Stimulated activated CD8-positive, alpha-beta memory T cell treated with anti-CD3 and anti-CD28 coated beads, Interleukin-12 subunit alpha, Interleukin-12 subunit beta, amount 100 ng/mL, for 24 hours (primary cell): Measurements from ENCODE around the gene PLEKHH2.
"Not testable (repeated sequence)": the region's sequence is repeated elsewhere in the genome, so short reads cannot be mapped to it uniquely, and the experiment has no call there.

ENCODE experiments used
- DNase-seq: peaks from one replicate; pipeline ENCODE4 v3.0.0-alpha.2; 2020; ENCODE audit errors: extremely low read depth

The PLEKHH2 gene

GRCh38 chr2:43637030-43637803 is at the start of gene PLEKHH2:
TSS of gene PLEKHH2 (plus strand) at chr2:43637260. CDS start at chr2:43644674, 7,414 bp downstream.
- peak; percentile 67 for DNase-seq

GRCh38 chr2:43592443-43592842 is 44.6 kb upstream of the PLEKHH2 start:
- DNase-seq = no peak

GRCh38 chr2:43593254-43593653 is 43.8 kb upstream of the PLEKHH2 start:
- no peak for DNase-seq

- no peak for DNase-seq
Observed at GRCh38 chr2:43594875-43595274, 42.2 kb upstream of the PLEKHH2 start.

- DNase-seq = peak; percentile 98
Observed at GRCh38 chr2:43595603-43596412, 41.3 kb upstream of the PLEKHH2 start, which contains the start of gene THADA. TSS of gene THADA (minus strand) at chr2:43596038. CDS start at chr2:43592392, 3,646 bp downstream.

- not testable (repeated sequence) for DNase-seq
Observed at GRCh38 chr2:43600596-43600995, 36.5 kb upstream of the PLEKHH2 start.

GRCh38 chr2:43604674-43605073 is 32.4 kb upstream of the PLEKHH2 start:
- DNase-seq = no peak

- DNase-seq = no peak
Observed at GRCh38 chr2:43605079-43605655, 31.9 kb upstream of the PLEKHH2 start.

GRCh38 chr2:43605851-43606250 is 31.2 kb upstream of the PLEKHH2 start:
- DNase-seq = no peak

GRCh38 chr2:43609290-43609918 is 27.7 kb upstream of the PLEKHH2 start:
- no peak for DNase-seq

- no peak for DNase-seq
Observed at GRCh38 chr2:43610361-43610760, 26.7 kb upstream of the PLEKHH2 start.

GRCh38 chr2:43611987-43612894 is 24.8 kb upstream of the PLEKHH2 start:
- peak; percentile 46 for DNase-seq

DNA sequence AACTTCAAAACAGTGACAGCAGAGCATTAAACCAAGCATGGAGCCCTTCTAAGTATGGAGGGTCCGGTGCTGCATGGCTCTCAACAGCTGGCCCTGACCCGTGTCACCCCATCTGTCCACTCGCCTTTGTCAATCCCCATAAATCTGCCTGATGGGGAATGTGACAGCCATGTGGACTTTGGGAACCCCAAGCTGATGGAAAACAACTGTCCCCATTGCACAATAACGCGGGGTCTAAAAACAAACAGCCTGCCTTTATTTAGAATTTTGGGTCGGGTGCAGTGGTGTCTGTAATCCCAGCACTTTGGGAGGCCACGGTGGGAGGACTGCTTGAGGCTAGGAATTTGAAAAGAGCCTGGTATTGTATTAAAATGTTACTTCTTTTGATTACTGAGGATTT is 24.1 kb upstream of the PLEKHH2 start:
- no peak for DNase-seq

DNA sequence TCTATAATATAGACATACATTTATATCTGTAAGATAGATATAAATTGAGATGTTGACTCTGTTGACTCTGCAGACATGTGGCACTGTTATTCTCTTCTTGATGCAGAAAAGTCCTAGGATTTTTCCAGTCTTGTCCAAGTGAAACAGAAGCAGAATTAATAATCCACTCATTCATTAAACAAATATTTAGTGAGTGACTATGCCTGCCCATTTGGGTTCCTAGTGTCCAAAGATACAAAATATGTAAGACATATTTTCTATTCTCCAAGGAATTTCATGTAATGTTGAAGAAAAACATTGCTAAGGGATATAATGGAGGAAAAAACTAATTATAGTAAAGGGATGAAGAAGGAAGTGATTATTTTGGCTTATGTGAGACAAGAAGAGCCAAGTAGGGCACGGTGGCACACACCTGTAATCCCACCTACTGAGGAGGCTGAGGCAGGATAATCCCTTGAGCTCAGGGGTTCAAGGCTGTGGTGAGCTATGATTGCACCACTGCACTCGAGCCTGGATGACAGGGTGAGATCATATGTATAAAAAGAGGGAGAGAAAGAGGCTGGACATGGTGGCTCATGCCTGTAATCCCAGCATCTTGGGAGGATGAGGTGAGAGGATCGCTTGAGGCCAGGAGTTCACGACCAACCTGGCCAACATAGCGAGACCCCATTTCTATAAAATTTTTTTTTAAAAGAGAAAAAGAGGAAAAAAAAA is 19.9 kb upstream of the PLEKHH2 start:
- DNase-seq = no peak

DNA sequence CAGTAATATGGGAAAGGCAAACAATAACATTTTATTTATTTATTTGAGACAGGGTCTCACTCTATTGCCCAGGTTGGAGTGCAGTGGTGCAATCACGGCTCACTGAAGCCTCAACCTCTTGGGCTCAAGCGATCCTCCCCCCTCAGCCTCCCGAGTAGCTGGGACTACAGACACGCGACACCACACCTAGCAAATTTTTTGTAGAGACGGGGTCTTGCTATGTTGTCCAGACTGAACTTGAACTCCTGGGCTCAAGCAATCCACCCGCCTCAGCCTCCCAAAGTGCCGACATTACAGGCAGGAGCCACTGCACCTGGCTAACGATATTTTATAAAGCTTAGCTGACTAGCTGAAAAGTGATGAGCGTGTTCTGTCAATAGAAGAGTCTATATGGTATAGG is 17.5 kb upstream of the PLEKHH2 start:
- DNase-seq = no peak

DNA sequence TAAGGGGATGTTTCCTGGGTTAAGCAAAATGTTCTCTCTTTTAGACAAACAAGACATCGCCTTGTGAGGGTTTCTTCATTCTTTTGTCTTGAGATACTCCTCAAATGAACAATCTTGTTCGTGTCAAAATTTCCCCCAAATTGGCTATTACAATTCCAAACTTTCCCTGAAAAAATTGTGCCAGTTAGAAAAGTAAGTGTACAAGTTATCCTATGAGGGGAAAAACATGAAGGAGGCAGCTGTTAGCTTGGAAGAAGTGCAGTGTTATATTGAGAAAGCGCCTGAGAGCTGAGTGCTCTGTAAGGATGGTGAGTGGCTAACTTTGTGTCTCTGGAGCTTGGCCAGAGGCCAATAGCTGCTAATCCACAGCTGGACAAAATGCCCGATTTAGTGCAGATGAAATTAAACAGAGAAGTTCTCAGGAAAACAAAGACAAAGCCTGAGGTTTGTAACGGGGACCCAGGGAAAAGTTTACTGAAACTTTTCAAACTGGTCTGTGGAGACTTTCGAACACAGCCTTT is 14.1 kb upstream of the PLEKHH2 start:
- DNase-seq = no peak

DNA sequence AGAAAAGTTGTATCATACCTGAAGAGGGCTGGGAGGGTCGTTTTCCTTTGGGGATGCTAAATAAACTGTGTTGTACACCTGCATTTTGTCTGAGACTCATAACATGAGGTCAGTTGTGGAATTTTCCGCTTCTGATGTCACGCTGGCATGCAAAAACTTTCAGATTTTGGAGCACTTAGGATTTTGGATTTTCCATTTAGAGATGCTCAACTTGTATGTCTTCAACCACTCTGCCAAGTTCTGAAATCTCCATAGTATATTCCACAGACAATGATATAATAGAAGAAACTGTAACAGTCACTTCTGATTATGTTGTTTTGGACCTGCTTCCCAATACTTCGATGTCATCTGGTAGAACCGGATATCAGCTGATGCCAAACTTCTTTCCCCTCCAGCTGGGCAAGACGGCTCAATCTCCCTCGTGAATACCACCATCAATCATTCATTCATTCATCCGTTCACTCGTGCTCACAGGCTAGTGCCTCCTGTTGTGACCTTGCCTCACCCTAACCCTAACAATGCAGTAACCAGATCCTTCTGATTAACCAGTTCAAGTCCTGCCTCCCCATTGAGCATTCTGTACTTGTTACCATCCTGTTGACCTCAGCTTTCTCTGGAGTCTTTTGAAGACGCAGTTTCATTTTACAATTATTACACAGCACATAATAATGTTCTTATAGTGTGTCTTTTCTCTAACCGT is 5.3 kb upstream of the PLEKHH2 start:
- DNase-seq = no peak

DNA sequence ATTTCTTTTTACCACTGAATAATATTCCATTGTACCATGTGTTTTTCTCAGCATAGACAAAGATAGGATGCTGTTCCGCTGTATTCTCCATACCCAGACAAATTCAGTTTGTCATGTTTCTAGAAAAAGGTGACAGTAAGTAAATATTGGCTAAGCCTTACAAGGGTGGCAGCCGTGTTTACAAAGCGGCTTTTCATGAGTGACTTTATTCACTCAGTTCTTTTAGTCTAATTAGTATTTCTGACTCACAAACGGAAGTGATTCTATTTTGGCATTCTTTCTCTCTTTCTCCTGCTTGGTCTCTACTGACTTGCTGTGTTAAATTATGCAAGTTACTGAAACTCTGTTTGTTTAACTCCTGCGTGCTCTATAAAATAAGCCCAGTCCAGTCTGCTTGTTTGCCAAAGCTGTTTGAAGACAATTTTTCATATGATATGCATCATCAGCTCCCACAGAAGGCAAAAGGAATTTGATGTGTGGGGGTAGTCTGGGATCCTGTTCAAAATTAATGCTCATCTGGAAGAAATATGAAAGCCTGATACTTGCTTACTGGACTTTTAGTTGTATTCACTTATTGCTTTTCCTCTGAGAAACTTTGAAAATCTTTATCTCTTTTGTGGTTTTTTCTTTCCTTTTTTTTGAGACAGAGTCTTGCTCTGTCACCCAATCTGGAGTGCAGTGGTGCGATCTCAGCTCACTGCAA is 2.3 kb upstream of the PLEKHH2 start:
- DNase-seq = no peak

DNA sequence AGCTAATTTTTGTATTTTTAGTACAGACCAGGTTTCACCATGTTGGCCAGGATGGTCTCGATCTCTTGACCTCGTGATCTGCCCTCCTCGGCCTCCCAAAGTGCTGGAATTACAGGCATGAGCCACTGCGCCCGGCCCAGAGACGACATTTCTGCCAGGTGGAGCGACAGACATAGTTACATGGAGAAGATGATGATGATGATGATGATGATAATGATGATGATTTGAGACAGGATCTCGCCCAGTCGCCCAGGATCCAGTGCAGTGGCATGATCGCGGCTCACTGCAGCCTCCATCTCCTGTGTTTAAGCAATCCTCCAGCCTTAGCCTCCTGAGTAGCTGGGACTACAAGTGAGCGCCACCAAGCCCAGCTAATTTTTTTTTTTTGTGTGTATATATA is 907 bp upstream of the PLEKHH2 start:
- not testable (repeated sequence) for DNase-seq
